Upper lobe of left lung (tissue), 6 donors: ENCODE results near the gene SMAD3. TPM values are rescaled to one million over a fixed set of nuclear protein-coding genes. Genes with fewer than 3 reads are reported as not detected.

Experiments
- ATAC-seq, 2 donors: fragments of 200-7000 bp; cut with Tn5 transposase; one replicate each; pipeline ENCODE4 v1.9.1; 2022; ENCODE audit warnings: mild to moderate bottlenecking in 2 of 2, moderate library complexity in 2 of 2; ENCODE audit not compliant: low FRiP score in 2 of 2
- DNase-seq, 2 donors: peaks; one replicate each; pipeline ENCODE4 v3.0.0-alpha.2; 2019 to 2020
- H3K27ac ChIP-seq, 4 donors: fragments of 200-600 bp; sonication (generic); one replicate each; pipeline ENCODE4 v1.5.1; 2016 to 2019
- H3K27me3 ChIP-seq, 4 donors: fragments of 200-600 bp; sonication (generic); one replicate each; pipeline ENCODE4 v1.5.1; 2017 to 2019
- H3K36me3 ChIP-seq, 4 donors: fragments of 200-600 bp; sonication (generic); one replicate each; pipeline ENCODE4 v1.5.1; 2016 to 2019
- H3K4me1 ChIP-seq, 4 donors: fragments of 200-600 bp; sonication (generic); one replicate each; pipeline ENCODE4 v1.5.1; 2018 to 2019
- H3K4me3 ChIP-seq, 4 donors: fragments of 200-600 bp; sonication (generic); one replicate each; pipeline ENCODE4 v1.5.1; 2017 to 2019; ENCODE audit warnings: mild to moderate bottlenecking in 2 of 4, moderate library complexity in 1 of 4
- H3K9me3 ChIP-seq, 4 donors: fragments of 200-600 bp; sonication (generic); one replicate each; pipeline ENCODE4 v1.5.1; 2018 to 2019
- EP300 ChIP-seq, 4 donors: sonication (generic); formaldehyde crosslinking; IDR thresholded peaks; one replicate each; pipeline ENCODE4 v1.5.1; 2017; ENCODE audit warnings: antibody characterized with exemption in 4 of 4, control low read depth in 2 of 4
- POLR2A ChIP-seq, 4 donors: fragments of 450-650 bp; IDR thresholded peaks; one replicate each; pipeline ENCODE4 v1.5.1; 2016 to 2017; ENCODE audit warnings: antibody characterized with exemption in 4 of 4, mild to moderate bottlenecking in 2 of 4
- POLR2AphosphoS5 ChIP-seq, 2 donors: sonication (generic); formaldehyde crosslinking; IDR thresholded peaks; one replicate each; pipeline ENCODE4 v1.5.1; 2017; ENCODE audit warnings: antibody characterized with exemption in 2 of 2
- WGBS, 2 donors: methylation state at CpG; one replicate each; pipeline ENCODE4 v1.1.5; 2017 to 2018; 5-methylcytosine and 5-hydroxymethylcytosine counted together
- total RNA-seq, 6 donors: library from RNA; depleted of rRNA in 4 of 6; stranded (reverse); fragments of >200 nt in 4 of 6; gene quantifications; one replicate each; pipeline versions ENCODE4 v1.1.0 to v1.2.1, GENCODE V29; 2016 to 2021
- TF ChIP-seq, protein P1 (sequence below), 6 experiments: fragments of 450-650 bp in 4 of 6; fragments of 200-600 bp in 2 of 6; sonication (generic) in 2 of 6; IDR thresholded peaks; one replicate each; pipeline ENCODE4 v1.5.1; 2016 to 2019; ENCODE audit warnings: antibody characterized with exemption in 6 of 6
- donor health status: DM: no; HTN: no; CAD: no; lungs with moderate emphysema.
- donor health status: DM: no; HTN: yes; CAD: no; lungs with severe emphysema.

SMAD3 gene
- total RNA-seq, 6 donors from 2014 or later = 31.7 to 44.5 (median 36.3) TPM

DNA sequence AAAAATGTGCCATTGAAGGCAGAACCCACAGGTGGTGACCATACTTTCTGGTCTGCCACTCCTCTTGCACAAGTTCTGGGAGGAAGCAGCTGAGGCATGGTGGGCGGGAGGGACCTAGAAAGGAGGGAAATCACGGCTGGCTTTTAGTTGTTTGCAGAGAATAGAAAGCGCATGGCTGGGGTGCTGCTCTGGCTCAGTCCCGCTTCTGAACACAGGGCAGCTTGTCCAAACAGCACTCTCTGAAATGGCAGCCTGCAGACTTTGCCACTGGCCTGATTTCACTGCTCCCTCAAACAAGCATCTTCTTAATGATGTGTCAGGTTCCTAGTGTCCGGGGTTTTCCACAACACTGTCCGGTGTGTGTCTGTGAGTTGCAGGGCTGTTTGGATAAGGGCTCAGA is 112.3 kb downstream of the SMAD3 start:
- peak in 1 of 2 donors; percentile 32 for TF ChIP-seq POLR2AphosphoS5 (IDR thresholded peaks at IDR 0.05)
- TF ChIP-seq EP300 (IDR thresholded peaks at IDR 0.05) = no peak
- Histone ChIP-seq H3K9me3 (no peaks in the 10 kb centered on the region), H3K4me1 (peaks cover 25 to 36% (median 28%) of the 10 kb centered on the region in 4 donors), H3K36me3 (peaks cover 0 to 15% (median 3%) of the 10 kb centered on the region in 4 donors), H3K27ac (peak overlapping the region in 3 of 4 donors; percentile 3 to 74 (median 67)), H3K27me3 (no peaks in the 10 kb centered on the region), H3K4me3 (no peak overlapping the region)
- ATAC-seq (no peak), DNase-seq (no peak)
- 54 to 57% methylated on average over 5 to 6 of the region's 6 CpGs for WGBS, 2 donors

DNA sequence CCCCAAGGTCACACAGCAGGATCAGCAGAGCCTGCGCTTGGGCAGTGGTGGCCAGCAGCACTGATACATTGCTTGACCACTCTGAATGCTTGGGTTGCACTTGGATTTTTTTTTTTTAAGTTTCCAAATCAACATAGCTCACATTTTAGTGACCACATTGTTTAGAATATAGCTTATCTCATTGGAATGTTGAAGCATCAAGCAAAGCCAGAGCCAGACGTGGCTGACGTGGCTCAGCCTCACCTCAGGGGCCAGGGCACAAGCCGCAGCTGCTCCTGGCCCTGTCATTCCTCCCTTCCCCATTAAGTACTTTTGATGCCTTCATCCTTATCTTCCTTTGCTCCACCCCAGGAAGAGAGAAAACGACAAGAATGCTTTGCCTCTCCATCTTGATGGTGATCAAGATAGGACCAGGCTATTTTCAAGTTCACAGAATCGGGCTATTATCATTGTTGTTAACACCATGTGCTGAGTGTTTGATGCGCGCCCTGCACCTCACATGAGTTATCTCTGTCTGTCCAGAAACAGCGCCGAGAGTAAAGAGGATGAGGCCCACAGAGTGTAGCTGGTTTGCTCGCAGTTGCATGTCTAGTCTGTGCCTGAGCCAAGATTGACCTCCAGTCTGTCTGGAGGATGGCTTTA is 113.3 kb downstream of the SMAD3 start:
- WGBS, 2 donors = 81 to 85% methylated on average over 11 of the region's 11 CpGs
- no peak overlapping the region for H3K4me3 ChIP-seq
- no peaks in the 10 kb centered on the region for H3K9me3 ChIP-seq
- TF ChIP-seq POLR2AphosphoS5 (IDR thresholded peaks at IDR 0.05) (peak in 1 of 2 donors; percentile 11), EP300 (IDR thresholded peaks at IDR 0.05) (no peak), POLR2A (IDR thresholded peaks at IDR 0.05) (no peak)
- TF ChIP-seq, protein P1, sequence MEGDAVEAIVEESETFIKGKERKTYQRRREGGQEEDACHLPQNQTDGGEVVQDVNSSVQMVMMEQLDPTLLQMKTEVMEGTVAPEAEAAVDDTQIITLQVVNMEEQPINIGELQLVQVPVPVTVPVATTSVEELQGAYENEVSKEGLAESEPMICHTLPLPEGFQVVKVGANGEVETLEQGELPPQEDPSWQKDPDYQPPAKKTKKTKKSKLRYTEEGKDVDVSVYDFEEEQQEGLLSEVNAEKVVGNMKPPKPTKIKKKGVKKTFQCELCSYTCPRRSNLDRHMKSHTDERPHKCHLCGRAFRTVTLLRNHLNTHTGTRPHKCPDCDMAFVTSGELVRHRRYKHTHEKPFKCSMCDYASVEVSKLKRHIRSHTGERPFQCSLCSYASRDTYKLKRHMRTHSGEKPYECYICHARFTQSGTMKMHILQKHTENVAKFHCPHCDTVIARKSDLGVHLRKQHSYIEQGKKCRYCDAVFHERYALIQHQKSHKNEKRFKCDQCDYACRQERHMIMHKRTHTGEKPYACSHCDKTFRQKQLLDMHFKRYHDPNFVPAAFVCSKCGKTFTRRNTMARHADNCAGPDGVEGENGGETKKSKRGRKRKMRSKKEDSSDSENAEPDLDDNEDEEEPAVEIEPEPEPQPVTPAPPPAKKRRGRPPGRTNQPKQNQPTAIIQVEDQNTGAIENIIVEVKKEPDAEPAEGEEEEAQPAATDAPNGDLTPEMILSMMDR (IDR thresholded peaks at IDR 0.05) = no peak
- no peaks in the 10 kb centered on the region for H3K27me3 ChIP-seq
- peak; percentile 68 to 79 for ATAC-seq
- DNase-seq = no peak
- peaks cover 0 to 14% (median 3%) of the 10 kb centered on the region in 4 donors for H3K36me3 ChIP-seq
- H3K4me1 ChIP-seq = peaks cover 25 to 36% (median 28%) of the 10 kb centered on the region in 4 donors
- peak overlapping the region in 3 of 4 donors; percentile 3 to 74 (median 67) for H3K27ac ChIP-seq

DNA sequence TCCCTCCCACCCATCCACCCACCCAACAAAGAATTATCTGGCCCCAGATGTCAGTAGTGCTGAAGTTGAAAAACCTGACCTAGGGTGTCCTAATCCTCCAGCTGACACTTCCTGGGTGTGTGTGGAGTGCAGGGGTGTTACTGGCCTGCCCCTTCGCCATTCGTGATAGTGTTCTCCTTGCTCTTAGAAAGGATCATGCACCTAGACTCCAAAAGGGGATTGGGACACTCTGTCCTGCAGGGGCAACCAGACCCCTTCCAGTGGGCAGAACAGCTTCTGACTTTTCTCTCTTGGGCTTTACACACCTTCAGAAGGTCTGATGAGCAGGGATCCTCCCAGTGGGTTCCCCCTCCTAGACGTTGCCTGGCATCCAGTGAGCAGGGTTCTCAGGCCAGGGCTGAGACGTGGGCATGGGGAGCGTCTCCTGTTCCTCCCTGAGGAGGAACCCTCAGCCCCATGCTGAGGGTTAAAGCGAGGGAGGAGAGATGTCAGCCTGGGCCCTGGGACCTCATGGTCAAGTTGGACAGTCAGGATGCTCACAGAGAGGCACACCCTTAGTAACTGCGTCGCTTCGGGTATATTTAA is 114.1 kb downstream of the SMAD3 start:
- Histone ChIP-seq H3K27ac (peak overlapping the region in 1 of 4 donors; percentile 11), H3K27me3 (no peaks in the 10 kb centered on the region), H3K36me3 (peaks cover 0 to 18% (median 4%) of the 10 kb centered on the region in 4 donors), H3K4me3 (no peak overlapping the region), H3K9me3 (no peaks in the 10 kb centered on the region), H3K4me1 (peaks cover 25 to 36% (median 28%) of the 10 kb centered on the region in 4 donors)
- 84 to 98% methylated on average over 7 to 9 of the region's 9 CpGs for WGBS, 2 donors
- no peak for ATAC-seq
- TF ChIP-seq, protein P1 (IDR thresholded peaks at IDR 0.05) = no peak
- TF ChIP-seq EP300 (IDR thresholded peaks at IDR 0.05) = no peak
- no peak for TF ChIP-seq POLR2A (IDR thresholded peaks at IDR 0.05)
- TF ChIP-seq POLR2AphosphoS5 (IDR thresholded peaks at IDR 0.05) = no peak
- no peak for DNase-seq

DNA sequence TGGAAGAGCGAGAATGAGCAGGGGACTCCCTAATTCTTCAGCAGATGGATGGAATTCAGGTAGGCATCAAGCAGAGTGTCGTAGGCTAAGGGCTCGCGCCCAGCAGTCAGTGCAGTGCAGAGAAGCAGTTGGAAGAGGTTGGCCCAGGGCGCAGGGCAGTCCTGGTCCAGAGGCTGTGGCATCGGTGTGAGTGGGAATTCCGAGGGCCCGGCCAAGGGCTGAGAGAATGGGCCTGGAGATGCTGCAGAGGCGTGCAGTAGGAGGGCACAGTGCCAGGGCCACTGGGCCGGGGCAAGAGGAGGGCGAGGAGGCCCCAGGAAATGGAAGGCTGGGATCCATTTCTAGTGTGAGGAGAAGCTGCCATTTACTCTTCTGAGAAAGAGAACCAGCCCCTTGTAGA is 114.6 kb downstream of the SMAD3 start:
- no peak overlapping the region for H3K4me3 ChIP-seq
- no peak for ATAC-seq
- peaks cover 23 to 31% (median 26%) of the 10 kb centered on the region in 4 donors for H3K4me1 ChIP-seq
- DNase-seq = no peak
- H3K36me3 ChIP-seq = peaks cover 0 to 23% (median 9%) of the 10 kb centered on the region in 4 donors
- peak overlapping the region in 1 of 4 donors; percentile 11 for H3K27ac ChIP-seq
- TF ChIP-seq POLR2AphosphoS5 (IDR thresholded peaks at IDR 0.05) (no peak), POLR2A (IDR thresholded peaks at IDR 0.05) (no peak), EP300 (IDR thresholded peaks at IDR 0.05) (no peak)
- TF ChIP-seq, protein P1 (IDR thresholded peaks at IDR 0.05) = no peak
- H3K27me3 ChIP-seq = no peaks in the 10 kb centered on the region
- no peaks in the 10 kb centered on the region for H3K9me3 ChIP-seq
- 94 to 95% methylated on average over 11 of the region's 11 CpGs for WGBS, 2 donors

DNA sequence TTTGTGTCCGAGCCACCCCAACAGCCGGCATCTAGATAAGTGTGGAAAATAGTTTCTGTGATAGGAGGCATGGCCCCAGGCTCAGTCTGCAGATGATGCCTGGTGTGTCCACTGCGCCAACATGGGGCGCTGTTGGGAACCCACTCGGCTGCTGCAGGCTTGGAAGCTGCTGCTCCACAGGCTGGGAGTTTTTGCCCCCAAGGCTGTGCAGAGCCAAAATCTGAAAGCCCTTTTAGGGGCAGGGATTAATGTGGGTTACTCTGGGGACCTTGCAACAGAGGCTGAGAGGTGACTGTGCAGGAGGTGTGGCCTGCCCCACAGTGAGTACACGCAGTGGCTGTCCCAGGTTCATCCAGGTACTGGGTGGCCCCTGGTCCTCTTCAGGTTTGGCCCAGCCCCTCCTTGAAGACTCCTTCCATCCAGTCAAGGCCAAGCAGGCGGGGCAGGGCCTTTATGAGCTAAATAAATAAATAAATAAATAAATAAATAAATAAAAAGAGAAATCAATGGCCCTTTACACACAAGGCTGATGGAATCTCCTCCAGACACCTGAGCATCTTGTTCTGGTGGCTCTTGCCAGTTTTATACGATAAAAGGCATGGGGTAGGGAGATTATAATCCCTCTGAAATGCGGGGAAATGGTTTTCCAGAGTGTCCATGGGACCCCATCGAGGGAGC is 115.3 kb downstream of the SMAD3 start:
- TF ChIP-seq, protein P1 (IDR thresholded peaks at IDR 0.05) = no peak
- no peak for TF ChIP-seq POLR2AphosphoS5 (IDR thresholded peaks at IDR 0.05)
- TF ChIP-seq EP300 (IDR thresholded peaks at IDR 0.05) = no peak
- no peak for TF ChIP-seq POLR2A (IDR thresholded peaks at IDR 0.05)
- ATAC-seq = no peak
- no peaks in the 10 kb centered on the region for H3K9me3 ChIP-seq
- H3K36me3 ChIP-seq = peaks cover 0 to 27% (median 12%) of the 10 kb centered on the region in 4 donors
- DNase-seq = no peak
- 93 to 95% methylated on average over 7 to 10 of the region's 10 CpGs for WGBS, 2 donors
- H3K4me1 ChIP-seq = peaks cover 20 to 27% (median 22%) of the 10 kb centered on the region in 4 donors
- no peak overlapping the region for H3K4me3 ChIP-seq
- H3K27ac ChIP-seq = peak overlapping the region in 1 of 4 donors; percentile 11
- no peaks in the 10 kb centered on the region for H3K27me3 ChIP-seq
